Mammary epithelial cell (primary cell): Measurements from ENCODE around the gene MED10.

Source experiments
- EZH2 ChIP-seq: IDR thresholded peaks from 2 replicates; pipeline ENCODE4 v1.6.1; 2012; ENCODE audit warnings: low read length, inconsistent platforms, borderline replicate concordance
- TF ChIP-seq, protein P1 (sequence below), 2 donors: IDR thresholded peaks in 1 of 2; conservative IDR thresholded peaks in 1 of 2; 2 replicates each; pipeline ENCODE4 v1.5.1; 2011 to 2012; ENCODE audit warnings: inconsistent platforms in 2 of 2, low read length in 2 of 2, mild to moderate bottlenecking in 2 of 2, control low read depth in 1 of 2, low read depth in 1 of 2; ENCODE audit not compliant: insufficient read depth in 1 of 2; ENCODE audit errors: extremely low read depth in 1 of 2

DNA sequence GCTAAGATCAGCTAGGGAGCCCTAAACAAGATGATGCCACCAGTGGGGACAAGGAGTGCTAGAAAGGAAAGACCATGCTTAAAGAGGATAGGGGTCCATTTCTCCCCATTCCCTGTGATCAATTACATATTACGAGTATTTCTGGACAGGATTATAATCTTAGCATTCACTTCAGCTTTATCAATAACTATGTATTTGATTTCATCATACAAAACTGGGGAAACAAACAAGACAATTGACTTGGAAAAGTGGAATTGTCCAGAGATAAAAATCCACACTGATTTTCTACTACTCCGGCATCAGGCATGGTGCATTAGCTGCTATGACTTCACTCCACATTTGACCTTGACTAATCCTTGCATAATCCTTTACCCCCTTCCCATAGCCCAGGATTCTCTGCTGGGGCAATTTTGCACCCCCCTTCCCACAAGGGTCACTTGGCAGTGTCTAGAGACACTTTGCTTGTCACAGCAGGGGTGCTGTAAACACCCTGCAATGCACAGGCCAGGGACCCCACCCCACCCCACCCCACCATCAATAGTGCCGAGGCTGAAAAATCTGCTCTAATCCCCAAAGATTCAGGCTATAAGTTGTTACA lies 40.4 kb upstream of the MED10 start:
- TF ChIP-seq, protein P1, sequence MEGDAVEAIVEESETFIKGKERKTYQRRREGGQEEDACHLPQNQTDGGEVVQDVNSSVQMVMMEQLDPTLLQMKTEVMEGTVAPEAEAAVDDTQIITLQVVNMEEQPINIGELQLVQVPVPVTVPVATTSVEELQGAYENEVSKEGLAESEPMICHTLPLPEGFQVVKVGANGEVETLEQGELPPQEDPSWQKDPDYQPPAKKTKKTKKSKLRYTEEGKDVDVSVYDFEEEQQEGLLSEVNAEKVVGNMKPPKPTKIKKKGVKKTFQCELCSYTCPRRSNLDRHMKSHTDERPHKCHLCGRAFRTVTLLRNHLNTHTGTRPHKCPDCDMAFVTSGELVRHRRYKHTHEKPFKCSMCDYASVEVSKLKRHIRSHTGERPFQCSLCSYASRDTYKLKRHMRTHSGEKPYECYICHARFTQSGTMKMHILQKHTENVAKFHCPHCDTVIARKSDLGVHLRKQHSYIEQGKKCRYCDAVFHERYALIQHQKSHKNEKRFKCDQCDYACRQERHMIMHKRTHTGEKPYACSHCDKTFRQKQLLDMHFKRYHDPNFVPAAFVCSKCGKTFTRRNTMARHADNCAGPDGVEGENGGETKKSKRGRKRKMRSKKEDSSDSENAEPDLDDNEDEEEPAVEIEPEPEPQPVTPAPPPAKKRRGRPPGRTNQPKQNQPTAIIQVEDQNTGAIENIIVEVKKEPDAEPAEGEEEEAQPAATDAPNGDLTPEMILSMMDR (conservative IDR thresholded peaks at IDR 0.05 in 1 of 2, IDR thresholded peaks at IDR 0.05 in 1 of 2; ENCODE audit: extremely low read depth in 1 of 2, insufficient read depth in 1 of 2, low read depth in 1 of 2, low read length in 2 of 2), result no peak
- no peak for TF ChIP-seq EZH2
